Smooth muscle cell (in vitro differentiated cells): ENCODE data around the gene MMD2. TPM values are rescaled to one million over a fixed set of nuclear protein-coding genes. Genes with fewer than 3 reads are reported as not detected.

Experiments
- DNase-seq: peaks from one replicate; lab custom pipeline; 2025; ENCODE audit not compliant: unreplicated experiment; lab: John Stamatoyannopoulos, UW
- H2AFZ ChIP-seq: fragments of 200-600 bp; sonication (generic); 2 replicates; pipeline ENCODE4 v1.6.0; 2016; ENCODE audit warnings: antibody characterized with exemption, low read depth, mild to moderate bottlenecking
- H3F3A ChIP-seq: fragments of 200-600 bp; sonication (generic); 2 replicates; pipeline ENCODE4 v1.6.0; 2017; ENCODE audit warnings: antibody characterized with exemption, low read depth
- H3K27ac ChIP-seq: fragments of 200-600 bp; sonication (generic); 2 replicates; pipeline ENCODE4 v1.5.1; 2016; ENCODE audit warnings: low read depth, mild to moderate bottlenecking
- H3K27me3 ChIP-seq: fragments of 200-600 bp; sonication (generic); 2 replicates; pipeline ENCODE4 v1.6.1; 2016; ENCODE audit warnings: low read depth, mild to moderate bottlenecking
- H3K36me3 ChIP-seq: fragments of 200-600 bp; sonication (generic); 2 replicates; pipeline ENCODE4 v1.5.1; 2016; ENCODE audit warnings: low read depth
- H3K4me1 ChIP-seq: fragments of 200-600 bp; sonication (generic); 2 replicates; pipeline ENCODE4 v1.5.1; 2016; ENCODE audit warnings: low read depth
- H3K4me2 ChIP-seq: fragments of 200-600 bp; sonication (generic); 2 replicates; pipeline ENCODE4 v1.6.0; 2016; ENCODE audit warnings: mild to moderate bottlenecking
- H3K4me3 ChIP-seq: fragments of 200-600 bp; sonication (generic); 2 replicates; pipeline ENCODE4 v1.5.1; 2016; ENCODE audit warnings: mild to moderate bottlenecking
- H3K79me2 ChIP-seq: fragments of 200-600 bp; sonication (generic); 2 replicates; pipeline ENCODE4 v1.6.0; 2016; ENCODE audit warnings: low read depth, mild to moderate bottlenecking
- H3K9ac ChIP-seq: fragments of 200-600 bp; sonication (generic); 2 replicates; pipeline ENCODE4 v1.6.0; 2016; ENCODE audit warnings: low read depth
- H3K9me3 ChIP-seq: fragments of 200-600 bp; sonication (generic); replicated peaks from 2 replicates; pipeline ENCODE4 v1.5.1; 2016; ENCODE audit warnings: low read depth
- H4K20me1 ChIP-seq: fragments of 200-600 bp; sonication (generic); 2 replicates; pipeline ENCODE4 v1.6.0; 2016; ENCODE audit warnings: low read depth
- WGBS: methylation state at CpG from one replicate; pipeline ENCODE4 v1.1.7; 2016; ENCODE audit warnings: low lambda C conversion rate; 5-methylcytosine and 5-hydroxymethylcytosine counted together
- polyA plus RNA-seq: library from polyadenylated mRNA; unstranded; fragments of >200 nt; fragmentation: Nextera tagmentation; extraction: Ambion mirVana; gene quantifications from 2 replicates; pipeline ENCODE4 v1.2.1, GENCODE V29; 2016
- total RNA-seq: library from RNA; depleted of rRNA; stranded (reverse); fragments of >200 nt; gene quantifications from 2 replicates; pipeline ENCODE4 v1.2.3, GENCODE V29; 2014
- TF ChIP-seq, protein P1 (sequence below): fragments of 200-600 bp; sonication (generic); IDR thresholded peaks from 2 replicates; pipeline ENCODE4 v1.5.1; 2017; ENCODE audit warnings: borderline replicate concordance, mild to moderate bottlenecking, antibody characterized with exemption; ENCODE audit not compliant: insufficient read depth, poor library complexity, severe bottlenecking

Gene MMD2
- total and polyA plus RNA-seq, 2 experiments from 2014 or later = not detected

DNA sequence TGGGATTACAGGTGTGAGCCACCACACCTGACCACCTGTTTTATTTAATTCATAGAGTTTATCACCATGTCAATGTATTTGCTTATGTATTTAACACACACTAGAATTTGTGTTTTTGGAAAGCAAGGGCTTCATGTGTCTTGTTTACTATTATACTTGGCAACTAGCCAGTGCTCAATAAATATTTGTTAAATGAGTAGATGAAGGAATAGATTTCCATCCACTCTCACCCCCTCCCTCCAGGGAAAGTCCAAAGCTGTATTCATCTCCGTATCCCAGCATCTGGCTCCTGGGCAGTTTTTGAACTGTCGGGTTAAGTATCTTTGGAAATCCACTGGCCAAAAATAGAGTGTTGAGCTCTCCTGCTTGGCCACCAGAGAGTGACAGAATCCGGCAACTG lies 70.8 kb downstream of the MMD2 start:
- no peak overlapping the region for H2AFZ ChIP-seq
- no peak overlapping the region for H3K4me2 ChIP-seq
- H3K27me3 ChIP-seq = no peaks in the 10 kb centered on the region
- no peaks in the 10 kb centered on the region for H4K20me1 ChIP-seq
- no peaks in the 10 kb centered on the region for H3K9me3 ChIP-seq
- no peaks in the 10 kb centered on the region for H3F3A ChIP-seq
- no peak overlapping the region for H3K9ac ChIP-seq
- TF ChIP-seq, protein P1, sequence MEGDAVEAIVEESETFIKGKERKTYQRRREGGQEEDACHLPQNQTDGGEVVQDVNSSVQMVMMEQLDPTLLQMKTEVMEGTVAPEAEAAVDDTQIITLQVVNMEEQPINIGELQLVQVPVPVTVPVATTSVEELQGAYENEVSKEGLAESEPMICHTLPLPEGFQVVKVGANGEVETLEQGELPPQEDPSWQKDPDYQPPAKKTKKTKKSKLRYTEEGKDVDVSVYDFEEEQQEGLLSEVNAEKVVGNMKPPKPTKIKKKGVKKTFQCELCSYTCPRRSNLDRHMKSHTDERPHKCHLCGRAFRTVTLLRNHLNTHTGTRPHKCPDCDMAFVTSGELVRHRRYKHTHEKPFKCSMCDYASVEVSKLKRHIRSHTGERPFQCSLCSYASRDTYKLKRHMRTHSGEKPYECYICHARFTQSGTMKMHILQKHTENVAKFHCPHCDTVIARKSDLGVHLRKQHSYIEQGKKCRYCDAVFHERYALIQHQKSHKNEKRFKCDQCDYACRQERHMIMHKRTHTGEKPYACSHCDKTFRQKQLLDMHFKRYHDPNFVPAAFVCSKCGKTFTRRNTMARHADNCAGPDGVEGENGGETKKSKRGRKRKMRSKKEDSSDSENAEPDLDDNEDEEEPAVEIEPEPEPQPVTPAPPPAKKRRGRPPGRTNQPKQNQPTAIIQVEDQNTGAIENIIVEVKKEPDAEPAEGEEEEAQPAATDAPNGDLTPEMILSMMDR = no peak
- H3K4me1 ChIP-seq = no peaks in the 10 kb centered on the region
- no peak overlapping the region for H3K27ac ChIP-seq
- WGBS = 82% methylated on average over 3 of the region's 3 CpGs
- H3K4me3 ChIP-seq = no peak overlapping the region
- no peaks in the 10 kb centered on the region for H3K79me2 ChIP-seq
- no peak for DNase-seq
- H3K36me3 ChIP-seq = no peaks in the 10 kb centered on the region

DNA sequence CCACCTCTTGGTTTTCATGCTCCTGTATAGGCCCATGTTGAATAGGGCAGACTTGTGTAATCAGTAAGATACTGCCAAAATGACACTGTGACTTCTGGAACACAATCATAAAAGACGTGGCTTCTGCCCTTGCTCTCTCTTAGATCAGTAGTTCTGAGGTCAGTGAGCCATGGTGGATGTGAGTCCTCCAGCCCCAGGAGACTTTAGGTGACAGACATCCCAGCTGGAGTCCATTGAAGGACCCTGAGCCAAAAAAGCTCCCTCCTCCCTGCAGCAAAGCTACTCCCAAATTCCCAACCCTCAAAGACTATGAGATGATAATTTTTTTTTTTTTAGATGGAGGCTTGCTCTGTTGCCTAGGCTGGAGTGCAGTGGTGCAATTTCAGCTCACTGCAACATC lies 72.3 kb downstream of the MMD2 start:
- peaks cover 6% of the 10 kb centered on the region for H3F3A ChIP-seq
- H3K4me1 ChIP-seq = peaks cover 9% of the 10 kb centered on the region

DNA sequence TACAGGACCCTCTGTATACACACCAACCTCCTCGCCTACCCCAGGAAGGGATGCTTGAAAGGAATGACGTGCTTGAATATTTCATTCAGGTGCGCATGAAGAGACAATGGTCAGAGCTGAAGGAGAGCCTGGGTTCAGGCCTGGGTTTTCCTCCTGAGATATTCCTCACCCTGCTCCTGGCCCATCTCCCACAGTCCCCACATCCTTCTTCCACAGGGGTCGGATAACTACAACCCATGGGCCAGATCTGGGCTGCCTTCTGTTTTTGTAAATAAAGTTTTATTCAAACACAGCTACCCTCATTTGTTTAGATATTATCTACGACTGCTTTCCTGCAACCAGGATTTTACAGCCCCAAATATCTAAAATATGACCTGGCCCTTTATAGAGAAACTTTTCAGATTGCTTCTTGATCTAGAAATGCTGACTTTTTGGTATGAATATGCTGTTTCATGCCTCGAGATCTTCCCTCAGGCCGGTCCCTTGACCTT lies 73.6 kb downstream of the MMD2 start:
- no peaks in the 10 kb centered on the region for H3K79me2 ChIP-seq
- no peaks in the 10 kb centered on the region for H4K20me1 ChIP-seq
- no peak overlapping the region for H3K4me3 ChIP-seq
- H2AFZ ChIP-seq = no peak overlapping the region
- H3K9me3 ChIP-seq = no peaks in the 10 kb centered on the region
- no peak for DNase-seq
- H3K36me3 ChIP-seq = no peaks in the 10 kb centered on the region
- 93% methylated on average over 7 of the region's 7 CpGs for WGBS
- no peaks in the 10 kb centered on the region for H3K27me3 ChIP-seq
- TF ChIP-seq, protein P1 = no peak
- peaks cover 11% of the 10 kb centered on the region for H3F3A ChIP-seq
- H3K4me2 ChIP-seq = no peak overlapping the region
- no peak overlapping the region for H3K9ac ChIP-seq
- no peak overlapping the region for H3K27ac ChIP-seq
- H3K4me1 ChIP-seq = peaks cover 9% of the 10 kb centered on the region

More for the DNA sequence above, 72.3 kb downstream of the MMD2 start:
- no peak overlapping the region for H2AFZ ChIP-seq
- DNase-seq = no peak
- no peak overlapping the region for H3K9ac ChIP-seq
- H3K4me2 ChIP-seq = no peak overlapping the region
- H4K20me1 ChIP-seq = no peaks in the 10 kb centered on the region
- no peaks in the 10 kb centered on the region for H3K9me3 ChIP-seq
- H3K4me3 ChIP-seq = no peak overlapping the region
- H3K27me3 ChIP-seq = no peaks in the 10 kb centered on the region
- H3K36me3 ChIP-seq = no peaks in the 10 kb centered on the region
- TF ChIP-seq, protein P1 = no peak
- 87% methylated on average over 1 of the region's 1 CpG for WGBS
- H3K27ac ChIP-seq = no peak overlapping the region
- H3K79me2 ChIP-seq = no peaks in the 10 kb centered on the region

DNA sequence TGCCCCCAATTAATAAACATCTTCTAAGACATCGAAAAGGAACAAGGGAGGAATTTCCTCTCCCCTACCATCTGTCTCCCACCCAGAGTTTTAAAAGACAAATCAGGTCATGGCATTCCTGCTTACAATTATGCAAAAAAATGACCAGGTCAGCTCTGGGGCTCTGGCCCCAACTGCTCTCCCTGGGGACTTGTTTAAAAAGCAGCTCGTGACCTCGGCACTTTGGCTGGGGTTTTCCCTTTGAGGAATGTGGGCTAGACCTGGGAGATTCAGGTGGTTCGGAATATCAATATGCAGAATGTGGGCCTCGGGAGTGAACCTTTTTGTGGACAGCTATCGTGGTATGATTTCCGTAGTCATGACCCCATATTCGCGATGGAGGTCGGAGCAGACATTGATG lies 74.8 kb downstream of the MMD2 start:
- Histone ChIP-seq H3K4me3 (no peak overlapping the region), H3K36me3 (no peaks in the 10 kb centered on the region), H3K4me1 (peaks cover 12% of the 10 kb centered on the region), H3K4me2 (no peak overlapping the region), H3K9me3 (no peaks in the 10 kb centered on the region), H3K9ac (no peak overlapping the region), H3K79me2 (peaks cover 6% of the 10 kb centered on the region), H3K27me3 (no peaks in the 10 kb centered on the region), H4K20me1 (no peaks in the 10 kb centered on the region), H2AFZ (no peak overlapping the region), H3K27ac (no peak overlapping the region), H3F3A (peaks cover 11% of the 10 kb centered on the region)
- TF ChIP-seq, protein P1 = no peak
- 91% methylated on average over 10 of the region's 10 CpGs for whole genome bisulfite sequencing
- DNase-seq = no peak
